A549 (cell line): ENCODE data around the gene KRTAP12-1. TPM values are rescaled to one million over a fixed set of nuclear protein-coding genes. Genes with fewer than 3 reads are reported as not detected.

Experiments used
- ATAC-seq, 2 experiments: fragments of 200-7000 bp in 1 of 2; fragments of >200 bp in 1 of 2; cut with Nextera tagmentation in 1 of 2; cut with Tn5 transposase in 1 of 2; 3 replicates each; pipeline versions ENCODE4 v1.8.0 to v1.9.1; 2018 to 2020; ENCODE audit warnings: mild to moderate bottlenecking in 1 of 2, moderate library complexity in 1 of 2
- CTCF ChIA-PET: fragments of 300-600 bp; sonication (Branson Sonifier 250); formaldehyde crosslinking; extraction: SDS; loops from one replicate; lab custom pipeline; 2021; ENCODE audit warnings: antibody characterized with exemption, inconsistent platforms; lab: Yijun Ruan, JAX
- POLR2A ChIA-PET: fragments of 350-600 bp; formaldehyde crosslinking; extraction: SDS; loops from one replicate; lab custom pipeline; 2021; ENCODE audit warnings: antibody characterized with exemption, inconsistent platforms; lab: Yijun Ruan, JAX
- DNase-seq, 2 experiments: peaks; one replicate each; pipeline versions ENCODE4 v3.0.0 to v3.0.0-alpha.2; 2011 to 2016; ENCODE audit warnings: low read depth in 1 of 2, low spot score in 1 of 2
- FAIRE-seq: peaks from 2 replicates; lab custom pipeline; 2011; peaks lifted over from hg19 to GRCh38; lab: Jason Lieb, UNC
- H3K27ac ChIP-seq, 2 experiments: fragments of >200 bp; sonication (Bioruptor Twin); formaldehyde crosslinking; 3 replicates each; pipeline ENCODE4 v1.5.1; 2016 to 2017
- H3K4me1 ChIP-seq: fragments of >200 bp; sonication (Bioruptor Twin); formaldehyde crosslinking; 3 replicates; pipeline ENCODE4 v1.6.1; 2016
- H3K4me2 ChIP-seq: fragments of >200 bp; sonication (Bioruptor Twin); formaldehyde crosslinking; 3 replicates; pipeline ENCODE4 v1.6.1; 2016
- H3K4me3 ChIP-seq: fragments of >200 bp; sonication (Bioruptor Twin); formaldehyde crosslinking; 3 replicates; pipeline ENCODE4 v1.5.1; 2016
- H3K9me3 ChIP-seq: fragments of >200 bp; sonication (Bioruptor Twin); formaldehyde crosslinking; 3 replicates; pipeline ENCODE4 v1.6.1; 2016
- CHD4 ChIP-seq: fragments of 200-600 bp; sonication (generic); IDR thresholded peaks from 2 replicates; pipeline ENCODE4 v1.6.1; 2016; ENCODE audit warnings: antibody characterized with exemption, mild to moderate bottlenecking, borderline replicate concordance
- EHF ChIP-seq: fragments of 250-450 bp; sonication (Bioruptor Pico); IDR thresholded peaks from 2 replicates; pipeline ENCODE4 v1.5.0; 2020; ENCODE audit warnings: mild to moderate bottlenecking
- FOSB ChIP-seq: fragments of 250-450 bp; sonication (Bioruptor Pico); IDR thresholded peaks from 2 replicates; pipeline ENCODE4 v1.5.0; 2020; ENCODE audit warnings: mild to moderate bottlenecking, moderate library complexity
- GATA3 ChIP-seq: IDR thresholded peaks from 2 replicates; pipeline ENCODE4 v1.6.1; 2012; ENCODE audit warnings: borderline replicate concordance
- HOXB13 ChIP-seq: fragments of 250-450 bp; sonication (Bioruptor Pico); IDR thresholded peaks from 2 replicates; pipeline ENCODE4 v1.5.0; 2020; ENCODE audit warnings: low read depth, mild to moderate bottlenecking, moderate library complexity
- HOXB5 ChIP-seq: fragments of 250-450 bp; sonication (Bioruptor Pico); IDR thresholded peaks from 2 replicates; pipeline ENCODE4 v1.5.0; 2020; ENCODE audit warnings: mild to moderate bottlenecking, moderate library complexity
- KDM5A ChIP-seq: fragments of 200-600 bp; sonication (generic); IDR thresholded peaks from 2 replicates; pipeline ENCODE4 v1.6.1; 2016; ENCODE audit warnings: antibody characterized with exemption, mild to moderate bottlenecking
- NR3C1 ChIP-seq: fragments of >200 bp; sonication (Bioruptor Twin); formaldehyde crosslinking; IDR thresholded peaks from 3 replicates; pipeline ENCODE4 v1.6.1; 2017
- PHF8 ChIP-seq: fragments of 200-600 bp; sonication (generic); IDR thresholded peaks from 2 replicates; pipeline ENCODE4 v1.6.1; 2016; ENCODE audit warnings: low read depth, mild to moderate bottlenecking, antibody characterized with exemption, moderate library complexity, borderline replicate concordance
- RAD21 ChIP-seq, 2 experiments: fragments of >200 bp in 1 of 2; sonication (Bioruptor Twin) in 1 of 2; formaldehyde crosslinking in 1 of 2; IDR thresholded peaks in 1 of 2; conservative IDR thresholded peaks in 1 of 2; 2 replicates in 1 of 2; 3 replicates in 1 of 2; pipeline ENCODE4 v1.6.1; 2012 to 2018; ENCODE audit warnings: inconsistent platforms in 1 of 2
- RFX5 ChIP-seq: fragments of 450-650 bp; IDR thresholded peaks from 2 replicates; pipeline ENCODE4 v1.7.1; 2014; ENCODE audit warnings: antibody characterized with exemption, mild to moderate bottlenecking, moderate library complexity
- RNF2 ChIP-seq: fragments of 200-600 bp; sonication (generic); IDR thresholded peaks from 2 replicates; pipeline ENCODE4 v1.6.1; 2016; ENCODE audit warnings: low read depth, mild to moderate bottlenecking, antibody characterized with exemption, moderate library complexity, borderline replicate concordance
- SREBF2 ChIP-seq: fragments of 450-650 bp; IDR thresholded peaks from 2 replicates; pipeline ENCODE4 v1.6.1; 2014; ENCODE audit warnings: mild to moderate bottlenecking, moderate library complexity
- TFCP2L1 ChIP-seq: fragments of 250-450 bp; sonication (Bioruptor Pico); IDR thresholded peaks from 2 replicates; pipeline ENCODE4 v1.5.0; 2021; ENCODE audit warnings: mild to moderate bottlenecking
- TP53 ChIP-seq: fragments of 250-450 bp; sonication (Bioruptor Pico); IDR thresholded peaks from 2 replicates; pipeline ENCODE4 v1.5.0; 2021; ENCODE audit warnings: mild to moderate bottlenecking, moderate library complexity
- ZC3H11A ChIP-seq: fragments of 450-650 bp; IDR thresholded peaks from 2 replicates; pipeline ENCODE4 v1.6.1; 2014; ENCODE audit warnings: antibody characterized with exemption, mild to moderate bottlenecking
- ZFP36 ChIP-seq: fragments of 450-650 bp; IDR thresholded peaks from 2 replicates; pipeline ENCODE4 v1.6.1; 2014; ENCODE audit warnings: borderline replicate concordance; ENCODE audit not compliant: partially characterized antibody
- WGBS: methylation state at CpG from one replicate; pipeline ENCODE4 v1.1.6; 2017; ENCODE audit errors: missing lambda C conversion rate; 5-methylcytosine and 5-hydroxymethylcytosine counted together
- polyA plus RNA-seq, 4 experiments: library from polyadenylated mRNA; depleted of rRNA in 3 of 4; stranded (reverse); fragments of >200 nt; fragmentation: RNase III in 1 of 4; extraction: RNeasy Plus Mini Kit Qiagen cat#74134 plus additional on column Dnase treatment in 1 of 4; gene quantifications; 2 replicates in 3 of 4; 3 replicates in 1 of 4; pipeline ENCODE4 v1.2.3, GENCODE V29; 2011 to 2017
- TF ChIP-seq, protein P1 (sequence below): fragments of >200 bp; sonication (Bioruptor Twin); formaldehyde crosslinking; IDR thresholded peaks from 3 replicates; pipeline ENCODE4 v1.6.1; 2016
- TF ChIP-seq, protein P2 (sequence below): IDR thresholded peaks from 2 replicates; pipeline ENCODE4 v1.6.1; 2012
- TF ChIP-seq, protein P3 (sequence below): IDR thresholded peaks from 2 replicates; pipeline ENCODE4 v1.6.1; 2012
- TF ChIP-seq, protein P4 (sequence below): fragments of 150-350 bp; IDR thresholded peaks from 2 replicates; pipeline ENCODE4 v1.6.1; 2014; ENCODE audit warnings: low read depth, mild to moderate bottlenecking, low read length
- TF ChIP-seq, protein P5 (sequence below): fragments of >200 bp; sonication (Bioruptor Twin); formaldehyde crosslinking; IDR thresholded peaks from 2 replicates; pipeline ENCODE4 v1.6.1; 2016
- TF ChIP-seq, protein P6 (sequence below): fragments of 450-650 bp; IDR thresholded peaks from 2 replicates; pipeline ENCODE4 v1.6.1; 2014; ENCODE audit warnings: antibody characterized with exemption

The KRTAP12-1 gene
- polyA plus RNA-seq, 2 of the 4 experiments (the other 2 are of a cell fraction): not detected

DNA sequence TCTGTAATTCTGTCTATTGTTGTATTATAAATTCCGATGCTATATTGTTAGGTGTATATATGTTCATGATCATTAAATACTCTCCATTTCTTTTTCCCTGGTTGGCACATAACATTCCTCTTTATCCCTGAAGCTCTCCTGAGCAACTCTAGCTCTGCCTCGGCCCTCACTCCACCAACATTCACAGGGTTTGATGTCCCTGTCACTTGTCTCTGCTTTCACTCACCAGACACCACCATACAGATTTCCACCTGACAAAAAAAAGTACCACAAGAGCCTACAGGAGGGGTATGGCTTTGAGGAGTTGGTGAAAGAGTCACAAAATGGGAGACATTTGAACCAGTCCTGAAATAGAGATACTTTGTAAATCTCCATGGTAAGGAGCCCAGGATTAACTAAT lies 38.2 kb upstream of the KRTAP12-1 start:
- POLR2A ChIA-PET: no interaction called here
- no peak overlapping the region for H3K4me3 ChIP-seq
- WGBS: 29% methylated on average over 2 of the region's 2 CpGs
- FAIRE-seq (no peak), ATAC-seq (no peak), DNase-seq (no peak)
- CTCF ChIA-PET: interaction anchor here (0.8 to 1.7 kb wide), 3 partner anchors 13 to 231 kb away, joined by 3 to 7 read pairs (median 4); no protein-coding TSS in a partner anchor
- TF ChIP-seq SREBF2 (no peak), ZC3H11A (no peak), KDM5A (no peak), NR3C1 (no peak), HOXB5 (CRISPR knock-in tag) (no peak), PHF8 (no peak), RAD21 (conservative IDR thresholded peaks at IDR 0.05 in 1 of 2, IDR thresholded peaks at IDR 0.05 in 1 of 2) (no peak), TP53 (CRISPR knock-in tag) (no peak), ZFP36 (no peak)
- TF ChIP-seq, protein P1, sequence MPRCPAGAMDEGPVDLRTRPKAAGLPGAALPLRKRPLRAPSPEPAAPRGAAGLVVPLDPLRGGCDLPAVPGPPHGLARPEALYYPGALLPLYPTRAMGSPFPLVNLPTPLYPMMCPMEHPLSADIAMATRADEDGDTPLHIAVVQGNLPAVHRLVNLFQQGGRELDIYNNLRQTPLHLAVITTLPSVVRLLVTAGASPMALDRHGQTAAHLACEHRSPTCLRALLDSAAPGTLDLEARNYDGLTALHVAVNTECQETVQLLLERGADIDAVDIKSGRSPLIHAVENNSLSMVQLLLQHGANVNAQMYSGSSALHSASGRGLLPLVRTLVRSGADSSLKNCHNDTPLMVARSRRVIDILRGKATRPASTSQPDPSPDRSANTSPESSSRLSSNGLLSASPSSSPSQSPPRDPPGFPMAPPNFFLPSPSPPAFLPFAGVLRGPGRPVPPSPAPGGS: no peak
- TF ChIP-seq, protein P2, sequence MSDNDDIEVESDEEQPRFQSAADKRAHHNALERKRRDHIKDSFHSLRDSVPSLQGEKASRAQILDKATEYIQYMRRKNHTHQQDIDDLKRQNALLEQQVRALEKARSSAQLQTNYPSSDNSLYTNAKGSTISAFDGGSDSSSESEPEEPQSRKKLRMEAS: no peak
- TF ChIP-seq, protein P3, sequence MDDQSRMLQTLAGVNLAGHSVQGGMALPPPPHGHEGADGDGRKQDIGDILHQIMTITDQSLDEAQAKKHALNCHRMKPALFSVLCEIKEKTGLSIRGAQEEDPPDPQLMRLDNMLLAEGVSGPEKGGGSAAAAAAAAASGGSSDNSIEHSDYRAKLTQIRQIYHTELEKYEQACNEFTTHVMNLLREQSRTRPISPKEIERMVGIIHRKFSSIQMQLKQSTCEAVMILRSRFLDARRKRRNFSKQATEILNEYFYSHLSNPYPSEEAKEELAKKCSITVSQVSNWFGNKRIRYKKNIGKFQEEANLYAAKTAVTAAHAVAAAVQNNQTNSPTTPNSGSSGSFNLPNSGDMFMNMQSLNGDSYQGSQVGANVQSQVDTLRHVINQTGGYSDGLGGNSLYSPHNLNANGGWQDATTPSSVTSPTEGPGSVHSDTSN: no peak
- TF ChIP-seq, protein P4, sequence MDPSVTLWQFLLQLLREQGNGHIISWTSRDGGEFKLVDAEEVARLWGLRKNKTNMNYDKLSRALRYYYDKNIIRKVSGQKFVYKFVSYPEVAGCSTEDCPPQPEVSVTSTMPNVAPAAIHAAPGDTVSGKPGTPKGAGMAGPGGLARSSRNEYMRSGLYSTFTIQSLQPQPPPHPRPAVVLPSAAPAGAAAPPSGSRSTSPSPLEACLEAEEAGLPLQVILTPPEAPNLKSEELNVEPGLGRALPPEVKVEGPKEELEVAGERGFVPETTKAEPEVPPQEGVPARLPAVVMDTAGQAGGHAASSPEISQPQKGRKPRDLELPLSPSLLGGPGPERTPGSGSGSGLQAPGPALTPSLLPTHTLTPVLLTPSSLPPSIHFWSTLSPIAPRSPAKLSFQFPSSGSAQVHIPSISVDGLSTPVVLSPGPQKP: no peak
- H3K27ac ChIP-seq: no peak overlapping the region
- H3K9me3 ChIP-seq: no peaks in the 10 kb centered on the region
- no peaks in the 10 kb centered on the region for H3K4me1 ChIP-seq
- no peak overlapping the region for H3K4me2 ChIP-seq

DNA sequence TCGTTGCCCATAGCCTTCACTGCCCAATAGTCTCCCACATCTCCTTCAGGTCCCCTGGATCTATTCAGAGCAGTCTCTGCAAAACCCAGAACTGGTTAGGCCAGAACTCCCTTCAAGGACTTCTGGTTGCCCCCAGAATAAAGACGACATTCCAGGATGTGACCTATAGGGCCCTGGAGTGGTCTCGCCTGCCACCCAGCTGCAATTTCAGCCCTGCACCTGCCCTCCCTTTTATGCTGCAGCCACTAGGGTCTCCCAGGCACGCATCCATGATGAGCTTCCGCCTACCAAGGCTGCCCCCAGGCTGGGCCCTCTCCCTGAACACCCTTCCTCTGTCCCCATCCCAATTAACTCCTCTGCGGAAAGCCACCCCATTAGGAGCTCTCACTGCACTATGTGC lies 36.6 kb upstream of the KRTAP12-1 start:
- H3K27ac ChIP-seq: no peak overlapping the region
- WGBS: 58% methylated on average over 6 of the region's 6 CpGs
- TF ChIP-seq, protein P5, sequence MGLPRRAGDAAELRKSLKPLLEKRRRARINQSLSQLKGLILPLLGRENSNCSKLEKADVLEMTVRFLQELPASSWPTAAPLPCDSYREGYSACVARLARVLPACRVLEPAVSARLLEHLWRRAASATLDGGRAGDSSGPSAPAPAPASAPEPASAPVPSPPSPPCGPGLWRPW: no peak
- TF ChIP-seq, protein P4: no peak
- TF ChIP-seq TP53 (CRISPR knock-in tag) (no peak), ZC3H11A (no peak), FOSB (CRISPR knock-in tag) (no peak), RFX5 (no peak), TFCP2L1 (no peak), NR3C1 (no peak), HOXB13 (no peak), CHD4 (no peak), RNF2 (no peak), GATA3 (no peak), SREBF2 (no peak), EHF (no peak)
- TF ChIP-seq, protein P6, sequence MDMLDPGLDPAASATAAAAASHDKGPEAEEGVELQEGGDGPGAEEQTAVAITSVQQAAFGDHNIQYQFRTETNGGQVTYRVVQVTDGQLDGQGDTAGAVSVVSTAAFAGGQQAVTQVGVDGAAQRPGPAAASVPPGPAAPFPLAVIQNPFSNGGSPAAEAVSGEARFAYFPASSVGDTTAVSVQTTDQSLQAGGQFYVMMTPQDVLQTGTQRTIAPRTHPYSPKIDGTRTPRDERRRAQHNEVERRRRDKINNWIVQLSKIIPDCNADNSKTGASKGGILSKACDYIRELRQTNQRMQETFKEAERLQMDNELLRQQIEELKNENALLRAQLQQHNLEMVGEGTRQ: no peak
- H3K4me2 ChIP-seq: no peak overlapping the region
- FAIRE-seq (no peak), ATAC-seq (no peak), DNase-seq (no peak)
- H3K9me3 ChIP-seq: no peaks in the 10 kb centered on the region
- ChIA-PET CTCF (interaction anchor here (1.6 kb wide), 1 partner anchor 75 kb away, joined by 3 read pairs; no protein-coding TSS in a partner anchor), POLR2A (no interaction called here)
- H3K4me3 ChIP-seq: no peak overlapping the region
- no peaks in the 10 kb centered on the region for H3K4me1 ChIP-seq
